HepG2 (cell line): ENCODE data around the gene WDR5B. TPM values are rescaled to one million over a fixed set of nuclear protein-coding genes. Genes with fewer than 3 reads are reported as not detected.

Experiments used
- ARNT2 ChIP-seq: sonication (generic); formaldehyde crosslinking; IDR thresholded peaks from 2 replicates; pipeline ENCODE4 v1.8.0; 2022; ENCODE audit warnings: mild to moderate bottlenecking, low read depth, missing genetic modification reagents, moderate library complexity
- ATF1 ChIP-seq: IDR thresholded peaks from 2 replicates; pipeline ENCODE4 v1.6.1; 2016; ENCODE audit warnings: mild to moderate bottlenecking, control low read depth
- DNMT1 ChIP-seq: sonication (generic); formaldehyde crosslinking; IDR thresholded peaks from 2 replicates; pipeline ENCODE4 v1.5.1; 2020; ENCODE audit warnings: mild to moderate bottlenecking, missing genetic modification reagents
- EEA1 ChIP-seq: sonication (generic); formaldehyde crosslinking; IDR thresholded peaks from 2 replicates; pipeline ENCODE4 v1.5.1; 2020; ENCODE audit warnings: mild to moderate bottlenecking, missing genetic modification reagents, borderline replicate concordance
- EHMT2 ChIP-seq: fragments of 200-600 bp; sonication (generic); IDR thresholded peaks from 2 replicates; pipeline ENCODE4 v1.7.0; 2017; ENCODE audit warnings: antibody characterized with exemption, low read depth, low read length, borderline replicate concordance
- FOXK1 ChIP-seq: sonication (generic); formaldehyde crosslinking; IDR thresholded peaks from 2 replicates; pipeline ENCODE4 v1.4.0; 2020; ENCODE audit warnings: low read depth, missing genetic modification reagents, borderline replicate concordance
- FOXO1 ChIP-seq: sonication (generic); formaldehyde crosslinking; IDR thresholded peaks from 2 replicates; pipeline ENCODE4 v1.4.0; 2020; ENCODE audit warnings: missing genetic modification reagents
- HNF1A ChIP-seq, 2 experiments: sonication (generic) in 1 of 2; formaldehyde crosslinking in 1 of 2; IDR thresholded peaks; 2 replicates each; pipeline versions ENCODE4 v1.4.0 to v1.6.1; 2016 to 2020; ENCODE audit warnings: borderline replicate concordance in 1 of 2, low read depth in 1 of 2, mild to moderate bottlenecking in 1 of 2, missing genetic modification reagents in 1 of 2
- MIER2 ChIP-seq: IDR thresholded peaks from 2 replicates; pipeline ENCODE4 v1.6.1; 2016; ENCODE audit warnings: missing biosample characterization, missing genetic modification reagents
- NCOR1 ChIP-seq: fragments of 200-600 bp; sonication (generic); IDR thresholded peaks from 2 replicates; pipeline ENCODE4 v1.7.0; 2017; ENCODE audit warnings: antibody characterized with exemption, low read length, borderline replicate concordance
- SATB2 ChIP-seq: sonication (generic); formaldehyde crosslinking; IDR thresholded peaks from 2 replicates; pipeline ENCODE4 v1.5.0; 2020; ENCODE audit warnings: missing genetic modification reagents
- TOPORS ChIP-seq: sonication (generic); formaldehyde crosslinking; IDR thresholded peaks from 2 replicates; pipeline ENCODE4 v1.8.0; 2023; ENCODE audit warnings: mild to moderate bottlenecking, missing genetic modification reagents
- ZNF230 ChIP-seq: sonication (generic); formaldehyde crosslinking; IDR thresholded peaks from 2 replicates; pipeline ENCODE4 v1.4.0; 2020; ENCODE audit warnings: mild to moderate bottlenecking, missing genetic modification reagents
- ZNF234 ChIP-seq: sonication (generic); formaldehyde crosslinking; conservative IDR thresholded peaks from 2 replicates; pipeline ENCODE4 v1.5.1; 2020; ENCODE audit warnings: mild to moderate bottlenecking, missing genetic modification reagents
- ZNF383 ChIP-seq: sonication (generic); formaldehyde crosslinking; IDR thresholded peaks from 2 replicates; pipeline ENCODE4 v1.4.0; 2020; ENCODE audit warnings: missing genetic modification reagents, mild to moderate bottlenecking, borderline replicate concordance
- ZNF562 ChIP-seq: sonication (generic); formaldehyde crosslinking; IDR thresholded peaks from 2 replicates; pipeline ENCODE4 v1.8.0; 2022; ENCODE audit warnings: missing genetic modification reagents, borderline replicate concordance
- ZNF616 ChIP-seq: sonication (generic); formaldehyde crosslinking; IDR thresholded peaks from 2 replicates; pipeline ENCODE4 v1.5.0; 2020; ENCODE audit warnings: low read depth, mild to moderate bottlenecking, missing genetic modification reagents
- ZNF720 ChIP-seq: sonication (generic); formaldehyde crosslinking; IDR thresholded peaks from 2 replicates; pipeline ENCODE4 v1.4.0; 2020; ENCODE audit warnings: missing genetic modification reagents
- ZNF737 ChIP-seq: sonication (generic); formaldehyde crosslinking; IDR thresholded peaks from 2 replicates; pipeline ENCODE4 v1.5.0; 2020; ENCODE audit warnings: missing genetic modification reagents, mild to moderate bottlenecking, borderline replicate concordance
- ZNF766 ChIP-seq: sonication (generic); formaldehyde crosslinking; IDR thresholded peaks from 2 replicates; pipeline ENCODE4 v1.5.0; 2020; ENCODE audit warnings: missing genetic modification reagents, borderline replicate concordance
- ZNF841 ChIP-seq: sonication (generic); formaldehyde crosslinking; IDR thresholded peaks from 2 replicates; pipeline ENCODE4 v1.8.1; 2023; ENCODE audit warnings: missing genetic modification reagents, borderline replicate concordance
- polyA plus RNA-seq, 8 experiments: library from polyadenylated mRNA; depleted of rRNA in 3 of 8; stranded (reverse) in 7 of 8; unstranded in 1 of 8; fragments of >200 nt; fragmentation: Illumina TruSeq in 4 of 8; extraction: Trizol in 4 of 8; gene quantifications; 2 replicates each; pipeline versions ENCODE4 v1.2.1 to v1.2.3, GENCODE V29; 2011 to 2016; ENCODE audit warnings: low read depth in 4 of 8, missing spikeins in 1 of 8, mixed read lengths in 1 of 8; ENCODE audit not compliant: insufficient read depth in 1 of 8
- total RNA-seq, 5 experiments: library from RNA; depleted of rRNA; stranded (reverse); fragments of >200 nt; fragmentation: Illumina TruSeq; extraction: Trizol; gene quantifications; 2 replicates each; pipeline ENCODE4 v1.2.3, GENCODE V29; 2016; ENCODE audit warnings: low read depth in 1 of 5
- TF ChIP-seq, protein P1 (sequence below): IDR thresholded peaks from 2 replicates; pipeline ENCODE4 v1.4.0; 2020; ENCODE audit warnings: mild to moderate bottlenecking, missing genetic modification reagents

The WDR5B gene
- total and polyA plus RNA-seq, 2 of the 13 experiments (the other 11 are each of a cell fraction or from before 2014, with no cell fraction given), result 2.5 to 3.6 TPM

GRCh38 chr3:122415762-122416654 is at the start of gene WDR5B (continued):
- TF ChIP-seq ZNF720 (no peak), NCOR1 (peak; percentile 23; the same call in 1 of the 2 replicates), ZNF383 (CRISPR knock-in tag) (no peak), ZNF562 (CRISPR knock-in tag) (no peak), DNMT1 (CRISPR knock-in tag) (no peak), TOPORS (no peak), ZNF737 (CRISPR knock-in tag) (no peak), ZNF841 (CRISPR knock-in tag) (no peak), SATB2 (CRISPR knock-in tag) (no peak), MIER2 (CRISPR knock-in tag) (no peak), EEA1 (CRISPR knock-in tag) (no peak), ZNF766 (CRISPR knock-in tag) (peak; percentile 83; the same call in 1 of the 2 replicates), FOXK1 (CRISPR knock-in tag) (no peak), EHMT2 (no peak), ATF1 (CRISPR knock-in tag) (peak; percentile 51; the same call in 1 of the 2 replicates), ARNT2 (peak; percentile 62; the same call in 1 of the 2 replicates), ZNF616 (CRISPR knock-in tag) (no peak), ZNF230 (CRISPR knock-in tag) (no peak), ZNF234 (CRISPR knock-in tag) (no peak), HNF1A (IDR thresholded peaks at IDR 0.05; ENCODE audit: low read depth) (no peak), HNF1A (CRISPR knock-in tag; IDR thresholded peaks at IDR 0.05; ENCODE audit: borderline replicate concordance) (no peak), FOXO1 (CRISPR knock-in tag) (peak; percentile 12; the same call in 1 of the 2 replicates)
- TF ChIP-seq, protein P1, sequence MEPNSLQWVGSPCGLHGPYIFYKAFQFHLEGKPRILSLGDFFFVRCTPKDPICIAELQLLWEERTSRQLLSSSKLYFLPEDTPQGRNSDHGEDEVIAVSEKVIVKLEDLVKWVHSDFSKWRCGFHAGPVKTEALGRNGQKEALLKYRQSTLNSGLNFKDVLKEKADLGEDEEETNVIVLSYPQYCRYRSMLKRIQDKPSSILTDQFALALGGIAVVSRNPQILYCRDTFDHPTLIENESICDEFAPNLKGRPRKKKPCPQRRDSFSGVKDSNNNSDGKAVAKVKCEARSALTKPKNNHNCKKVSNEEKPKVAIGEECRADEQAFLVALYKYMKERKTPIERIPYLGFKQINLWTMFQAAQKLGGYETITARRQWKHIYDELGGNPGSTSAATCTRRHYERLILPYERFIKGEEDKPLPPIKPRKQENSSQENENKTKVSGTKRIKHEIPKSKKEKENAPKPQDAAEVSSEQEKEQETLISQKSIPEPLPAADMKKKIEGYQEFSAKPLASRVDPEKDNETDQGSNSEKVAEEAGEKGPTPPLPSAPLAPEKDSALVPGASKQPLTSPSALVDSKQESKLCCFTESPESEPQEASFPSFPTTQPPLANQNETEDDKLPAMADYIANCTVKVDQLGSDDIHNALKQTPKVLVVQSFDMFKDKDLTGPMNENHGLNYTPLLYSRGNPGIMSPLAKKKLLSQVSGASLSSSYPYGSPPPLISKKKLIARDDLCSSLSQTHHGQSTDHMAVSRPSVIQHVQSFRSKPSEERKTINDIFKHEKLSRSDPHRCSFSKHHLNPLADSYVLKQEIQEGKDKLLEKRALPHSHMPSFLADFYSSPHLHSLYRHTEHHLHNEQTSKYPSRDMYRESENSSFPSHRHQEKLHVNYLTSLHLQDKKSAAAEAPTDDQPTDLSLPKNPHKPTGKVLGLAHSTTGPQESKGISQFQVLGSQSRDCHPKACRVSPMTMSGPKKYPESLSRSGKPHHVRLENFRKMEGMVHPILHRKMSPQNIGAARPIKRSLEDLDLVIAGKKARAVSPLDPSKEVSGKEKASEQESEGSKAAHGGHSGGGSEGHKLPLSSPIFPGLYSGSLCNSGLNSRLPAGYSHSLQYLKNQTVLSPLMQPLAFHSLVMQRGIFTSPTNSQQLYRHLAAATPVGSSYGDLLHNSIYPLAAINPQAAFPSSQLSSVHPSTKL (CRISPR knock-in tag), result no peak; the same call in 1 of the 2 replicates
